ENCODE measurements around the gene SIN3A.

SIN3A gene

GRCh38 chr15:75329571-75329970 is 121.9 kb downstream of the SIN3A start:
- DNase-seq (ENCODE audit: extremely low read depth, insufficient read length): no peak
- TF ChIP-seq CTCF (IDR thresholded peaks at IDR 0.05; ENCODE audit: insufficient read depth, low read length, poor library complexity, severe bottlenecking): no peak
- H3K27me3 ChIP-seq (replicated peaks; ENCODE audit: control insufficient read depth, insufficient read depth, low read length): no peaks in the 10 kb centered on the region
- no peak overlapping the region for H3K4me3 ChIP-seq (replicated peaks; ENCODE audit: low read depth, low read length)
- no peaks in the 10 kb centered on the region for H3K36me3 ChIP-seq (ENCODE audit: control insufficient read depth, insufficient read depth, low read length)

DNA sequence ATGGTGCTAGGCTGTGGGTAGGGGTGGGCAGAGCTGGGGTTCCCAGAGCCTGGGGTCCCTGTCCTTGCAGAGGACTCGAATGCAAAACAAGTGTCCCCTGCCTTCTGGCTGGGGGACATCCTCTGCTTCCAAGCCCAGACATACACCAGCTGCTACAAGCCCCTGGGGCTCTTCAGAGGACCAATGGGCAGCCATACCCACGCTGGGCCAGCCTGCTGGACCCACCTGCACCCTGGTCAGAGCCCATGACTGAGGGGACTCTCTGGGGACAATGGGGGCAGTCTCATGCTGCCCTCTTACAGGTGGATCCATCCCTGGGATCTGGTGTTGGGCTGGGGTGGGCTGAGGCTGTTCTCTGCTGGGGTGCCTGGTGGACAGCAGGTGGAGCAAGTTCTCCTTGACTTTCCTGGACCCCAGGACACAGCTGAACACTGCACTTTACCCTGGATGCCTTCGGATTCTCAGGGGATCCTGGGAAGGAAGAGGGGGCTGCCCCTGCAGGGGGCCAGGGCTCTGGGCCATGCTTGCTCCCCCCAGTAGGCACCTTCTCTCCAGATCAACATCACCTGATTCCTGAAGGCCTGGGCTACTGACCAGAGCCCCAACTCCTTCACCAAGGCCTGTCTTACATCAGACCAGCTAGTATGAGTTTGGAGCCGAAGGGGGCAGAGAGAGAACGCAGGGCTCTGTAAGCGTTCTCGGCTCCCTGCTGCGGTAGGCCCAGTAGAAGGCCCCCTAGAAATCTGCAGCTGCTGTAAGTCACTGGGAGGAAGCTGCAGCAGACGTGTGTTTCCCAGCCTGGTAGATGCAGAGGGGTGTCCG is 122.8 kb downstream of the SIN3A start:
- Histone ChIP-seq H3K4me3 (replicated peaks; ENCODE audit: low read depth, low read length) (no peak overlapping the region), H3K27me3 (replicated peaks; ENCODE audit: control insufficient read depth, insufficient read depth, low read length) (no peaks in the 10 kb centered on the region), H3K36me3 (ENCODE audit: control insufficient read depth, insufficient read depth, low read length) (no peaks in the 10 kb centered on the region)
- DNase-seq (ENCODE audit: extremely low read depth, insufficient read length): no peak
- TF ChIP-seq CTCF (IDR thresholded peaks at IDR 0.05; ENCODE audit: insufficient read depth, low read length, poor library complexity, severe bottlenecking): no peak

- TF ChIP-seq CTCF (IDR thresholded peaks at IDR 0.05; ENCODE audit: insufficient read depth, low read length, poor library complexity, severe bottlenecking): no peak
- no peaks in the 10 kb centered on the region for H3K36me3 ChIP-seq (ENCODE audit: control insufficient read depth, insufficient read depth, low read length)
- DNase-seq (ENCODE audit: extremely low read depth, insufficient read length): no peak
These were observed 124.0 kb downstream of the SIN3A start for GRCh38 chr15:75327491-75327890.

GRCh38 chr15:75327005-75327404 is 124.5 kb downstream of the SIN3A start:
- H3K4me3 ChIP-seq (replicated peaks; ENCODE audit: low read depth, low read length): no peak overlapping the region
- no peaks in the 10 kb centered on the region for H3K36me3 ChIP-seq (ENCODE audit: control insufficient read depth, insufficient read depth, low read length)
- TF ChIP-seq CTCF (IDR thresholded peaks at IDR 0.05; ENCODE audit: insufficient read depth, low read length, poor library complexity, severe bottlenecking): no peak
- H3K27me3 ChIP-seq (replicated peaks; ENCODE audit: control insufficient read depth, insufficient read depth, low read length): no peaks in the 10 kb centered on the region
- DNase-seq (ENCODE audit: extremely low read depth, insufficient read length): no peak

More at GRCh38 chr15:75327491-75327890, 124.0 kb downstream of the SIN3A start:
- no peak overlapping the region for H3K4me3 ChIP-seq (replicated peaks; ENCODE audit: low read depth, low read length)
- H3K27me3 ChIP-seq (replicated peaks; ENCODE audit: control insufficient read depth, insufficient read depth, low read length): no peaks in the 10 kb centered on the region

- Histone ChIP-seq H3K27me3 (replicated peaks; ENCODE audit: control insufficient read depth, insufficient read depth, low read length) (no peaks in the 10 kb centered on the region), H3K4me3 (replicated peaks; ENCODE audit: low read depth, low read length) (no peak overlapping the region), H3K36me3 (ENCODE audit: control insufficient read depth, insufficient read depth, low read length) (no peaks in the 10 kb centered on the region)
- TF ChIP-seq CTCF (IDR thresholded peaks at IDR 0.05; ENCODE audit: insufficient read depth, low read length, poor library complexity, severe bottlenecking): no peak
- DNase-seq (ENCODE audit: extremely low read depth, insufficient read length): no peak
These were observed 125.6 kb downstream of the SIN3A start for GRCh38 chr15:75325922-75326321.

All from GM06990 (cell line).